ENCODE measurements around the gene RAB8B. TPM values are rescaled to one million over a fixed set of nuclear protein-coding genes. Genes with fewer than 3 reads are reported as not detected.
A peak's percentile ranks its signal among the peaks of the same experiment; 100 is the strongest.

RAB8B gene
- polyA plus RNA-seq, 3 donors = 22.0 to 77.3 (median 58.9) TPM

DNA sequence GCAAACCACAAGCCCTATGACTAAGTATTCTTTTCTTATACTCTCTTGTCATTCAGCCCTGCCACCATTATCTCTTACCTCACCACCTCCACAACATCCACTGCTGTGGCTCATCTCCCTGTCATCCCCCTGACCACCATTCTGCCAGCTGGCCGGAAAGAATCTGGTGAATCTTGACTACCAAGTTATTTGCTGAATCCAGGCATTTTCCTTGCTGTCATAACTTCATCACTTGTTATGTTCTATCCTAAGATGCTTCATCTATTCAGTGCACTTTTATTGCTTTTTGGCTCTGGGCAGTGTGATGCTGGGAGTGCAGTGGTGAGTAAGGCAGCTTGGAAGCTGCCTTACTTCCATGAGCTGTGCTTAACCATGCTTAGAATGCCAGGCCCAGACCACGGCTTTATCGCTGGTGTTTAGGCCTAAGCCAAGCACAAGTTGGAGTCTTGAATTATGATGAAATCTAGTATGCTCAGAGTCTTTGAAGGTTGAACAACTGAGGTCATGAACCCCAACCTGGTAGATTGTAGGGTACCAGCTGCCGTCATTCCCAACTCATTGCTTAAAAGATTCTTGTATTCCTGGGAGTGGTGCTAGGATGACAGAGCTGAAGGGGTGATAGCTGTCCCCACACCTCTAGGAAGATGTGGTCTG lies 61.0 kb downstream of the RAB8B start:
- intact Hi-C loops (cut with micrococcal nuclease) = no loop called here
- H3K4me1 Mint-ChIP-seq = peaks cover 27% of the 10 kb centered on the region

DNA sequence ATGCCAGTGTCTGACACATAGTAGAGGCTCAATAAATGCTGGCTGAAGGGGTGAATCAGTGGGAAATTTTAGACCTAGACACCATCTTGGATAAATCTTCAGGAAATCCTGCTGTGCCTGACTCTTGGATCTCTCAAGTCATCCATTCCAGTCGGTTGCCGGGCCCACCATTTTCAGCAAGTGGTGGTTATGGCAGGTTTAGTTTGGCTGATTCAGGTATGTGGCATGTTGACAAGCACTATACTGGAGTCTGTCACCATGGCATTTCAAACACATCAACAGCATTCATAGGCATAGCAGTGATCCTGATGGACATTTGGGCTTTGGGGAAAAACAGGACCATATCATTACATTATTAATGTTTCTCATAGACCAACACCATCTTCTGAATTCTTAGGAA lies 62.3 kb downstream of the RAB8B start:
- no peak for DNase-seq
- Mint-ChIP-seq H3K9me3 (peaks cover 0 to 3% (median 1%) of the 10 kb centered on the region in 7 donors), H3K36me3 (peaks cover 69 to 72% of the 10 kb centered on the region in 2 donors), H3K27me3 (ENCODE audit: low read depth in 3 of 3) (no peaks in the 10 kb centered on the region), H3K4me1 (peaks cover 17% of the 10 kb centered on the region), H3K27ac (no peak overlapping the region), H3K4me3 (no peak overlapping the region)
- Histone ChIP-seq H3K79me2 (ENCODE audit: insufficient read depth, low read length) (peaks cover 53% of the 10 kb centered on the region), H3K4me1 (ENCODE audit: control insufficient read depth in 1 of 2, insufficient read depth in 2 of 2, low read length in 2 of 2) (peaks cover 15 to 16% of the 10 kb centered on the region in 2 donors), H3K4me2 (replicated peaks; ENCODE audit: extremely low read depth, low read length, poor library complexity, severe bottlenecking) (no peak overlapping the region), H4K20me1 (ENCODE audit: insufficient read depth, low read length) (peaks cover 60% of the 10 kb centered on the region), H3K27me3 (ENCODE audit: control insufficient read depth in 2 of 2, insufficient read depth in 2 of 2, low read length in 2 of 2) (no peaks in the 10 kb centered on the region), H3K27ac (ENCODE audit: low read depth in 1 of 2, low read length in 2 of 2) (no peak overlapping the region), H3K4me3 (replicated peaks in 1 of 3; ENCODE audit: low read depth in 2 of 3, low read length in 3 of 3) (no peak overlapping the region), H3K9me3 (replicated peaks in 1 of 2; ENCODE audit: control insufficient read depth in 1 of 2, insufficient read depth in 1 of 2, low read length in 2 of 2) (no peaks in the 10 kb centered on the region), H2AFZ (ENCODE audit: insufficient read depth, low read depth, low read length, poor library complexity, severe bottlenecking) (no peak overlapping the region), H3K9ac (ENCODE audit: insufficient read depth, low read length, poor library complexity, severe bottlenecking) (no peak overlapping the region), H3K36me3 (replicated peaks in 1 of 2; ENCODE audit: control insufficient read depth in 1 of 2, insufficient read depth in 2 of 2, low read length in 2 of 2) (peaks cover 56 to 80% of the 10 kb centered on the region in 2 donors)
- TF ChIP-seq, protein P1, sequence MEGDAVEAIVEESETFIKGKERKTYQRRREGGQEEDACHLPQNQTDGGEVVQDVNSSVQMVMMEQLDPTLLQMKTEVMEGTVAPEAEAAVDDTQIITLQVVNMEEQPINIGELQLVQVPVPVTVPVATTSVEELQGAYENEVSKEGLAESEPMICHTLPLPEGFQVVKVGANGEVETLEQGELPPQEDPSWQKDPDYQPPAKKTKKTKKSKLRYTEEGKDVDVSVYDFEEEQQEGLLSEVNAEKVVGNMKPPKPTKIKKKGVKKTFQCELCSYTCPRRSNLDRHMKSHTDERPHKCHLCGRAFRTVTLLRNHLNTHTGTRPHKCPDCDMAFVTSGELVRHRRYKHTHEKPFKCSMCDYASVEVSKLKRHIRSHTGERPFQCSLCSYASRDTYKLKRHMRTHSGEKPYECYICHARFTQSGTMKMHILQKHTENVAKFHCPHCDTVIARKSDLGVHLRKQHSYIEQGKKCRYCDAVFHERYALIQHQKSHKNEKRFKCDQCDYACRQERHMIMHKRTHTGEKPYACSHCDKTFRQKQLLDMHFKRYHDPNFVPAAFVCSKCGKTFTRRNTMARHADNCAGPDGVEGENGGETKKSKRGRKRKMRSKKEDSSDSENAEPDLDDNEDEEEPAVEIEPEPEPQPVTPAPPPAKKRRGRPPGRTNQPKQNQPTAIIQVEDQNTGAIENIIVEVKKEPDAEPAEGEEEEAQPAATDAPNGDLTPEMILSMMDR (IDR thresholded peaks at IDR 0.05) = no peak
- intact Hi-C loops (cut with micrococcal nuclease) = no loop called here
- no CpG with 5 or more reads among the region's 2 CpGs for WGBS (ENCODE audit: insufficient coverage)

More for the DNA sequence above, 61.0 kb downstream of the RAB8B start:
- TF ChIP-seq, protein P1 (IDR thresholded peaks at IDR 0.05) = no peak
- Histone ChIP-seq H3K4me2 (replicated peaks; ENCODE audit: extremely low read depth, low read length, poor library complexity, severe bottlenecking) (no peak overlapping the region), H3K4me1 (ENCODE audit: control insufficient read depth in 1 of 2, insufficient read depth in 2 of 2, low read length in 2 of 2) (peaks cover 26 to 27% of the 10 kb centered on the region in 2 donors), H3K36me3 (replicated peaks in 1 of 2; ENCODE audit: control insufficient read depth in 1 of 2, insufficient read depth in 2 of 2, low read length in 2 of 2) (peaks cover 49 to 74% of the 10 kb centered on the region in 2 donors), H3K79me2 (ENCODE audit: insufficient read depth, low read length) (peaks cover 63% of the 10 kb centered on the region), H3K9ac (ENCODE audit: insufficient read depth, low read length, poor library complexity, severe bottlenecking) (no peak overlapping the region), H2AFZ (ENCODE audit: insufficient read depth, low read depth, low read length, poor library complexity, severe bottlenecking) (no peak overlapping the region), H3K27me3 (ENCODE audit: control insufficient read depth in 2 of 2, insufficient read depth in 2 of 2, low read length in 2 of 2) (no peaks in the 10 kb centered on the region), H3K27ac (ENCODE audit: low read depth in 1 of 2, low read length in 2 of 2) (peak overlapping the region in 1 of 2 donors; percentile 47), H3K9me3 (replicated peaks in 1 of 2; ENCODE audit: control insufficient read depth in 1 of 2, insufficient read depth in 1 of 2, low read length in 2 of 2) (no peaks in the 10 kb centered on the region), H4K20me1 (ENCODE audit: insufficient read depth, low read length) (peaks cover 54% of the 10 kb centered on the region), H3K4me3 (replicated peaks in 1 of 3; ENCODE audit: low read depth in 2 of 3, low read length in 3 of 3) (no peak overlapping the region)
- Mint-ChIP-seq H3K9me3 (peaks cover 0 to 8% (median 2%) of the 10 kb centered on the region in 7 donors), H3K36me3 (peaks cover 67 to 70% of the 10 kb centered on the region in 2 donors), H3K27ac (peak overlapping the region in 2 of 7 donors; percentile 64 to 82), H3K4me3 (no peak overlapping the region), H3K27me3 (ENCODE audit: low read depth in 3 of 3) (no peaks in the 10 kb centered on the region)
- 90% methylated on average over 2 of the region's 4 CpGs for WGBS (ENCODE audit: insufficient coverage)
- peak in 1 of 3 donors; percentile 17 for DNase-seq
